A673 (cell line): ENCODE measurements around the gene STARD7.

ENCODE experiments used
- CTCF ChIP-seq: fragments of 300-800, 200-600 bp; sonication (generic); conservative IDR thresholded peaks from 2 replicates; pipeline ENCODE4 v1.5.1; 2017; ENCODE audit warnings: low read depth, mild to moderate bottlenecking, antibody characterized with exemption, low read length, moderate library complexity, mixed read lengths
- EZH2 ChIP-seq: fragments of 200-600 bp; sonication (generic); IDR thresholded peaks from 2 replicates; pipeline ENCODE4 v1.6.1; 2017; ENCODE audit warnings: borderline replicate concordance, low read depth, mild to moderate bottlenecking, mixed read lengths, antibody characterized with exemption, low read length; ENCODE audit not compliant: poor library complexity, severe bottlenecking

GRCh38 chr2:96205888-96206287 lies 2.7 kb downstream of the STARD7 start:
- TF ChIP-seq CTCF (no peak), EZH2 (no peak)
